Activated T-helper 1 cell treated with anti-CD3 and anti-CD28 coated beads, Interleukin-12 subunit alpha, Interleukin-12 subunit beta, Interleukin-2, Interleukin-4 antibody, amounts not matched to agents 30 ng/mL and 10 ng/mL and 1 ng/mL, durations not matched to agents 14 hours and 24 hours and 36 hours (primary cell): ENCODE measurements around the gene FOXRED2. TPM values are rescaled to one million over a fixed set of nuclear protein-coding genes. Genes with fewer than 3 reads are reported as not detected.
"Not testable (repeated sequence)": the region's sequence is repeated elsewhere in the genome, so short reads cannot be mapped to it uniquely, and the experiment has no call there.

Experiments
- DNase-seq: peaks from one replicate; pipeline ENCODE4 v3.0.0; 2021; ENCODE audit warnings: low spot score
- H3K27ac Mint-ChIP-seq: one replicate; pipeline ENCODE4 v1.8.0; 2021; ENCODE audit warnings: mild to moderate bottlenecking, mixed read lengths
- H3K27me3 Mint-ChIP-seq: one replicate; pipeline ENCODE4 v1.8.0; 2022; ENCODE audit warnings: mild to moderate bottlenecking, moderate library complexity, mixed read lengths; ENCODE audit not compliant: insufficient read depth
- H3K36me3 Mint-ChIP-seq: one replicate; pipeline ENCODE4 v1.8.0; 2021; ENCODE audit warnings: low read depth, mixed read lengths
- H3K4me1 Mint-ChIP-seq: one replicate; pipeline ENCODE4 v1.8.0; 2021; ENCODE audit warnings: low read depth, mixed read lengths
- H3K4me3 Mint-ChIP-seq: one replicate; pipeline ENCODE4 v1.8.0; 2021; ENCODE audit warnings: mild to moderate bottlenecking, moderate library complexity, mixed read lengths
- H3K9me3 Mint-ChIP-seq: one replicate; pipeline ENCODE4 v1.8.0; 2021; ENCODE audit warnings: mixed read lengths
- intact Hi-C: fragments of 100-400 bp; cut with micrococcal nuclease; formaldehyde crosslinking; loops from one replicate; pipeline ENCODE4 v1.15.1; 2024
- total RNA-seq: library from RNA; stranded (reverse); gene quantifications from 2 replicates; pipeline ENCODE4 v1.2.3, GENCODE V29; 2022

The FOXRED2 gene
- total RNA-seq, 1 donor from 2014 or later: 22.3 TPM

- no peak for DNase-seq
- peaks cover 15% of the 10 kb centered on the region for H3K4me1 Mint-ChIP-seq
- H3K4me3 Mint-ChIP-seq: no peak overlapping the region
- no peaks in the 10 kb centered on the region for H3K9me3 Mint-ChIP-seq
- no peaks in the 10 kb centered on the region for H3K27me3 Mint-ChIP-seq
- H3K36me3 Mint-ChIP-seq: peaks cover 12% of the 10 kb centered on the region
- no peak overlapping the region for H3K27ac Mint-ChIP-seq
- intact Hi-C loops: no loop called here
These were observed 43.1 kb downstream of the FOXRED2 start for GRCh38 chr22:36463783-36464184.

GRCh38 chr22:36461665-36462649 is 44.9 kb downstream of the FOXRED2 start:
- no peaks in the 10 kb centered on the region for H3K9me3 Mint-ChIP-seq
- no peak for DNase-seq

DNA sequence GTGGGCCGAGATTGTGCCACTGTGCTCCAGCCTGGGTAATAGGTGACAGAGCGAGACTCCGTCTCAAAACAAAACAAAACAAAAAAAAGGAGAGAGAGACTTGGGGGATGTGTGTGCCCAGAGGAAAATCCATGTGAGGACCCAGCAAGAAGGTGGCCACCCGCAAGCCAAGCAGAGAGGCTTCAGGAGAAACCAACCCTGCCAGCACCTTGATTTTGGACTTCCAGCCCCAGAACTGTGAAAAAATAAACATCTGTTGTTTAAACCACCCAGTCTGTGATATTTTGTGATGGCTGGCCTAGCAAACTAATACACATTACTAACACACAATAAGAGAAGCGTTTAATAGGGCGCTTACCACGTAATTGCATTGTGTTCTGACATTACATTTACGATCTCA is 46.6 kb downstream of the FOXRED2 start:
- peaks cover 10% of the 10 kb centered on the region for H3K4me1 Mint-ChIP-seq
- no peaks in the 10 kb centered on the region for H3K9me3 Mint-ChIP-seq
- DNase-seq: no peak
- H3K27me3 Mint-ChIP-seq: no peaks in the 10 kb centered on the region
- intact Hi-C loops: no loop called here
- H3K4me3 Mint-ChIP-seq: no peak overlapping the region
- no peaks in the 10 kb centered on the region for H3K36me3 Mint-ChIP-seq
- H3K27ac Mint-ChIP-seq: no peak overlapping the region

More at GRCh38 chr22:36461665-36462649, 44.9 kb downstream of the FOXRED2 start:
- Mint-ChIP-seq H3K4me1 (peaks cover 5% of the 10 kb centered on the region), H3K27ac (no peak overlapping the region), H3K4me3 (no peak overlapping the region), H3K36me3 (peaks cover 3% of the 10 kb centered on the region), H3K27me3 (no peaks in the 10 kb centered on the region)
- intact Hi-C loops: no loop called here

DNA sequence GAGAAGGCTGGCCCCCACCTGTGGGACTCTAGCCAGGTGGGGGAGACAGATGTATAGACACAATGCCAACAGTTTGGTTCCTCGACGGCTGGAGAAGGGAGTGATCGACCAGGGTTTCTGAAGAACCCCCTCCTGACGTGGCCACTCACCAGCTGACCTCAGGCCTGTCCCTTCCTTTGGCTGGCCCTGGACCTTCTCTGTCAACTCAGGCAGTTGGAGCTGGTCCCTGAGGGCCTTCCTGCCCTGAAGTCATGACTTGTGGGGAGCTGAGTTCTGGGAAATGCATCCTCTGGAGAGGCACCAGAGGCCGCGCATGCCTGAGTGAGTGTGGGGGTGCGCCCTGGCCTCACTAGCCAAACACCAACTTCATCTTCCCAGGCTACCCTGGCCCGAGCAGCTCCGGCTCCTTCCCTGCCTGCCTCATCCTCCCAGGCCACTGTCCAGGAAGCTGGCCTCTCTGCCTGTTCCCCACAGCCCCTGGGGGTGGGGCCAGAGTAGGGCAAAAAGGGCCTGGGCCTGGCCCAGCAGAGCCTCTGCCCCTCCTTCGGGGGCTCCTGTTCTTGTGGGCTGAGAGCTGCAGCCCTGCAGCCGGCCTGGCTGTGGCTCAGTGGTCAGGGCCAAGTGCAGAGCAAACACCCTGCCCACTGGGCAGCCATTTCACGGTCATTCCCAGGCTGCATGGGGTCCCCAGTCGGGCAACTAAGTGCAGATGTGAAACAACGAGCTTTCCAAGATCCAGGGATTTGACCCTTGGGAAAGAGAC is 49.0 kb downstream of the FOXRED2 start:
- H3K9me3 Mint-ChIP-seq: no peaks in the 10 kb centered on the region
- no peak overlapping the region for H3K4me3 Mint-ChIP-seq
- peaks cover 23% of the 10 kb centered on the region for H3K4me1 Mint-ChIP-seq
- no peaks in the 10 kb centered on the region for H3K27me3 Mint-ChIP-seq
- intact Hi-C loops: no loop called here
- H3K36me3 Mint-ChIP-seq: no peaks in the 10 kb centered on the region
- DNase-seq: no peak
- H3K27ac Mint-ChIP-seq: no peak overlapping the region

- Mint-ChIP-seq H3K27ac (peak overlapping the region; percentile 10), H3K27me3 (no peaks in the 10 kb centered on the region), H3K36me3 (no peaks in the 10 kb centered on the region), H3K4me1 (peaks cover 36% of the 10 kb centered on the region), H3K9me3 (no peaks in the 10 kb centered on the region), H3K4me3 (peak overlapping the region; percentile 67)
- intact Hi-C loops: no loop called here
- DNase-seq: no peak
These were observed 50.4 kb downstream of the FOXRED2 start for GRCh38 chr22:36456464-36456845.

DNA sequence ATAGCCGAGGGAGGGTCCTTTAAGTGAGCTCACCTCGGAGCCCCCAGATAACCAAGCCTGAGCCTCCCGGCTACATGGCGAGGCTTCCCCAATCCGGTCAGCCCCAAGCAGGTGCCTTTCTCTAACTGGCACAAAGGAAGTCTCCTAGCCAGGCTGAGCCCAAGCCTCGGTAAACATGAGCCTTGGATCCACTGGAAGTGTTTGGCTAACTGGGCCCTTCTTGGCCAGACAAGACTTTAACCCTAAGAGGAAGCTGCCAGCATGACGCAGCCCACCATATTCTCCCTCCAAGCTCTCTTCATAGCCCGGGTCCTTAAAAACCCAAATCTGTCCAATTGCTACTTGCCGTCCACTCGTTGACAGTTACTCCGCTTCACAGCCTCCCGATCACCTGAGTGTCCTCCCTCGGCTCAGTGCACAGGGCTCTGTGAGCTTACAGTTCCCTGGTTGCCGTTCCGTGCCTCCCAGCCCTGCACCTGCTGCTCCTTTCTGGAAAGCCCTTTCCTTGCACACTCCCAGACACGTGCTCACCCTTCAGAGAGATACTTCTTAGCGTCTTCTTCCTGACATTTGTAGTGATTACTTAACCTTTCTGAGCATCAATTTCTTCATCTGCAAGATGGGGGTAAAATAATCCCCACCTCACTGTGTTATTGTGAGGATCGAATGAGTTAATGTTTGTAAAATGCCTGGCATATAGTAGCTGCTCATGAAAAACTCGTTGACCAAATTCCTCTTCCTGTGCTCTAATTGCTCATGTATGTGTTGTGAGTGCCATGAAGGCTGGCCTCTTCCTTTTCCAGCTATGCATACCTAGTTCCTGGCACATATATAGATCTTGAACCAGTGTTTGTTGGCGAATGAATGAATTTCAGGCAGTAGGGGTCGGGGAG is 51.0 kb downstream of the FOXRED2 start:
- no peaks in the 10 kb centered on the region for H3K36me3 Mint-ChIP-seq
- H3K27ac Mint-ChIP-seq: peak overlapping the region; percentile 20
- H3K4me3 Mint-ChIP-seq: peak overlapping the region; percentile 67
- no peaks in the 10 kb centered on the region for H3K27me3 Mint-ChIP-seq
- no peaks in the 10 kb centered on the region for H3K9me3 Mint-ChIP-seq
- no peak for DNase-seq
- H3K4me1 Mint-ChIP-seq: peaks cover 39% of the 10 kb centered on the region
- intact Hi-C loops: loop anchor here (1.0 to 2.0 kb wide), 7 partner anchors 15 to 117 kb away; partner anchors contain the start of genes EIF3D, FOXRED2 and TXN2

- H3K4me1 Mint-ChIP-seq: peaks cover 39% of the 10 kb centered on the region
- peak; percentile 94 for DNase-seq
- intact Hi-C loops: loop anchor here (1.0 to 2.0 kb wide), 7 partner anchors 16 to 116 kb away; partner anchors contain the start of genes EIF3D, FOXRED2 and TXN2
- H3K4me3 Mint-ChIP-seq: peak overlapping the region; percentile 72
- H3K9me3 Mint-ChIP-seq: no peaks in the 10 kb centered on the region
- no peaks in the 10 kb centered on the region for H3K36me3 Mint-ChIP-seq
- H3K27me3 Mint-ChIP-seq: no peaks in the 10 kb centered on the region
- H3K27ac Mint-ChIP-seq: peak overlapping the region; percentile 34
These were observed 51.8 kb downstream of the FOXRED2 start for GRCh38 chr22:36454916-36455570.

GRCh38 chr22:36453855-36454378 is 52.9 kb downstream of the FOXRED2 start:
- Mint-ChIP-seq H3K36me3 (no peaks in the 10 kb centered on the region), H3K4me1 (peaks cover 41% of the 10 kb centered on the region), H3K4me3 (peak overlapping the region; percentile 72), H3K27me3 (no peaks in the 10 kb centered on the region), H3K9me3 (no peaks in the 10 kb centered on the region), H3K27ac (peak overlapping the region; percentile 68)
- intact Hi-C loops: loop anchor here (2.0 kb wide), 3 partner anchors 17 to 115 kb away; partner anchors contain the start of gene FOXRED2
- no peak for DNase-seq

DNA sequence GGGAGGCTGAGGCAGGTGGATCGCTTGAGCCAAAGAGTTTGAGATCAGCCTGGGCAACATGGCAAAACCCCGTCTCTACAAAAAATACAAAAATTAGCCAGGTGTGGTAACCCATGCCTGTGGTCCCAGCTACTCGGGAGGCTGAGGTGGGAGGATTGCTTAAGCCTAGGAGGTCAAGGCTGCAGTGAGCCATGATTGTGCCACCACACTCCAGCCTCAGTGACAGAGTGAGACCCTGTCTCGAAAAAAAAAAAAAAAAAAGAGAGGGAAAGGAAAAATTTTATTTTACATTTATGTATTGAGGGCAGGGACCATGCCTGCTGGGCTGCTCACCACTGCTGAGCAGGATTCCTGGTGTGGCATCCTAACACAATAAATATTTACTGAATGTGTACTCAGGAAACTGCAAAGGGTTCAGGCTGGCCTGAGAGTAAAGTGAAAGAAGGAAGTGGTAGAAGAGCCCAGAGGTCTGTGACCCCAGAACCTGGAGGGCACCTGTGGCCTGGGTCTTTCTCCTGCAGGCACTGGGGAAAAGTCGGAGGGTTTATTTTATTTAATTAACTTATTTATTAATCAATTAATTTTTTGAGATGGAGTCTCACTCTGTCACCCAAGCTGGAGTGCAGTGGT is 53.7 kb downstream of the FOXRED2 start:
- Mint-ChIP-seq H3K4me1 (peaks cover 46% of the 10 kb centered on the region), H3K27ac (peak overlapping the region; percentile 81), H3K4me3 (peak overlapping the region; percentile 54)
- intact Hi-C loops, H3K9me3 Mint-ChIP-seq, H3K36me3 Mint-ChIP-seq, DNase-seq, H3K27me3 Mint-ChIP-seq: not testable (repeated sequence)

GRCh38 chr22:36452250-36452977 is 54.4 kb downstream of the FOXRED2 start:
- H3K36me3 Mint-ChIP-seq: no peaks in the 10 kb centered on the region
- no peaks in the 10 kb centered on the region for H3K9me3 Mint-ChIP-seq
- intact Hi-C loops: no loop called here
- peaks cover 52% of the 10 kb centered on the region for H3K4me1 Mint-ChIP-seq
- H3K4me3 Mint-ChIP-seq: peak overlapping the region; percentile 54
- DNase-seq: no peak
- H3K27ac Mint-ChIP-seq: peak overlapping the region; percentile 97
- H3K27me3 Mint-ChIP-seq: no peaks in the 10 kb centered on the region

DNA sequence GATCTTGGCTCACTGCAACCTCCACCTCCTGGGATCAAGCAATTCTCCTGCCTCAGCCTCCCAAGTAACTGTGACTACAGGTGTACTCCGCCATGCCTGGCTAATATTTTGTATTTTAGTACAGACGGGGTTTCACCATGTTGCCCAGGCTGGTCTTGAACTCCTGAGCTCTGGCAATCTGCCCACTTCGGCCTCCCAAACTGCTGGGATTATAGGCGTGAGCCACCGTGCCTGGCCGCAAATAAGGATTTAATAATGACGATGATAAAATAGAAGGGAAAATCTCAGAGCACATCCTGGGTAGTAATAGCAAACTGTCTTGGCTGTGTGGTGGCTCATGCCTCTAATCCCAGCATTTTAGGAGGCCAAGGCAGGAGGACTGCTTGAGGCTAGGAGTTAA is 55.9 kb downstream of the FOXRED2 start:
- intact Hi-C loops: loop anchor here (1.0 kb wide), 3 partner anchors 31 to 74 kb away; no protein-coding TSS in a partner anchor
- H3K9me3 Mint-ChIP-seq, H3K27me3 Mint-ChIP-seq, H3K36me3 Mint-ChIP-seq, DNase-seq, H3K4me3 Mint-ChIP-seq: not testable (repeated sequence)
- peaks cover 52% of the 10 kb centered on the region for H3K4me1 Mint-ChIP-seq
- H3K27ac Mint-ChIP-seq: peak overlapping the region; percentile 97
